Osteoblast (primary cell): Measurements from ENCODE around the gene FCGBP. TPM values are rescaled to one million over a fixed set of nuclear protein-coding genes. Genes with fewer than 3 reads are reported as not detected.
"Not testable (repeated sequence)": the region's sequence is repeated elsewhere in the genome, so short reads cannot be mapped to it uniquely, and the experiment has no call there.

Experiments
- DNase-seq: peaks from one replicate; pipeline ENCODE4 v3.0.0; 2011; ENCODE audit warnings: low spot score, mixed read lengths; ENCODE audit not compliant: insufficient read length; ENCODE audit errors: missing footprints
- H2AFZ ChIP-seq: 2 replicates; pipeline ENCODE4 v1.6.0; 2011; ENCODE audit warnings: mild to moderate bottlenecking, low read length
- H3K27ac ChIP-seq: 2 replicates; pipeline ENCODE4 v1.5.1; 2011; ENCODE audit warnings: mild to moderate bottlenecking, low read depth, low read length, moderate library complexity
- H3K27me3 ChIP-seq: 2 replicates; pipeline ENCODE4 v1.6.0; 2012; ENCODE audit warnings: mild to moderate bottlenecking, control low read depth, inconsistent platforms, low read length, moderate library complexity; ENCODE audit not compliant: insufficient read depth
- H3K36me3 ChIP-seq: 2 replicates; pipeline ENCODE4 v1.5.1; 2011; ENCODE audit warnings: mild to moderate bottlenecking, low read length, control low read depth, moderate library complexity; ENCODE audit not compliant: insufficient read depth
- H3K4me1 ChIP-seq: 2 replicates; pipeline ENCODE4 v1.5.1; 2011; ENCODE audit warnings: mild to moderate bottlenecking, low read length, control low read depth, moderate library complexity; ENCODE audit not compliant: insufficient read depth
- H3K4me2 ChIP-seq: 2 replicates; pipeline ENCODE4 v1.6.0; 2011; ENCODE audit warnings: mild to moderate bottlenecking, low read length; ENCODE audit not compliant: insufficient read depth
- H3K4me3 ChIP-seq: fragments of 200-600 bp; sonication (generic); 3 replicates; pipeline ENCODE4 v1.5.1; 2012; ENCODE audit warnings: mild to moderate bottlenecking, low read length, inconsistent platforms; ENCODE audit not compliant: insufficient read depth
- H3K79me2 ChIP-seq: 2 replicates; pipeline ENCODE4 v1.6.0; 2012; ENCODE audit warnings: mild to moderate bottlenecking, low read length, control low read depth, inconsistent platforms; ENCODE audit not compliant: insufficient read depth
- H3K9me3 ChIP-seq: 2 replicates; pipeline ENCODE4 v1.5.1; 2011; ENCODE audit warnings: low read depth, low read length, control low read depth
- H4K20me1 ChIP-seq: 2 replicates; pipeline ENCODE4 v1.6.0; 2012; ENCODE audit warnings: mild to moderate bottlenecking, low read length, control low read depth; ENCODE audit not compliant: insufficient read depth
- total RNA-seq: library from RNA; depleted of rRNA; stranded (reverse); fragments of >200 nt; gene quantifications from 2 replicates; pipeline ENCODE4 v1.2.3, GENCODE V29; 2012
- TF ChIP-seq, protein P1 (sequence below): IDR thresholded peaks from 2 replicates; pipeline ENCODE4 v1.5.1; 2011; ENCODE audit warnings: mild to moderate bottlenecking, low read depth, low read length, moderate library complexity; ENCODE audit errors: extremely low read depth

FCGBP gene
- total RNA-seq, 1 donor = under 0.01 TPM

DNA sequence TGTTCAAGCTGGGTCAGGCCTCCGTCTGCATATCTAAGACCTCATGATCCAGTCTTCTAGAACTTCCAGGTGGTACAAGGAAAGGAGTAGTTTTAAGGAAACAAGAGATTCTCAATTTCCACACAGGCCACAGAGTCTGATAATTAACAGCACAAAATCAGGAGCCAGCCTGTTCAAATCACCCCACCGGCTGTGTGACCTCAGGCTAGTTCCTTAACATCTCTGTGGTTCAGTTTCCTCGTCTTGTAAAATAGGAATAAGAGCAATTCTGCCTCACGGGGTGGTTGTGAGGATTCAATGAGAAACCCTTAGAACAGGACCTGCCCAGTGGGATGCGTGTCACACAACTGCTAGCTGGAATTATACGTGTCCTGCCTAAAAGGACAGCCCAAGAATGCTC is 25.6 kb downstream of the FCGBP start:
- H3K9me3 ChIP-seq = no peaks in the 10 kb centered on the region
- H3K4me2 ChIP-seq = no peak overlapping the region
- peak; percentile 77 for DNase-seq
- H3K4me3 ChIP-seq = no peak overlapping the region
- TF ChIP-seq, protein P1, sequence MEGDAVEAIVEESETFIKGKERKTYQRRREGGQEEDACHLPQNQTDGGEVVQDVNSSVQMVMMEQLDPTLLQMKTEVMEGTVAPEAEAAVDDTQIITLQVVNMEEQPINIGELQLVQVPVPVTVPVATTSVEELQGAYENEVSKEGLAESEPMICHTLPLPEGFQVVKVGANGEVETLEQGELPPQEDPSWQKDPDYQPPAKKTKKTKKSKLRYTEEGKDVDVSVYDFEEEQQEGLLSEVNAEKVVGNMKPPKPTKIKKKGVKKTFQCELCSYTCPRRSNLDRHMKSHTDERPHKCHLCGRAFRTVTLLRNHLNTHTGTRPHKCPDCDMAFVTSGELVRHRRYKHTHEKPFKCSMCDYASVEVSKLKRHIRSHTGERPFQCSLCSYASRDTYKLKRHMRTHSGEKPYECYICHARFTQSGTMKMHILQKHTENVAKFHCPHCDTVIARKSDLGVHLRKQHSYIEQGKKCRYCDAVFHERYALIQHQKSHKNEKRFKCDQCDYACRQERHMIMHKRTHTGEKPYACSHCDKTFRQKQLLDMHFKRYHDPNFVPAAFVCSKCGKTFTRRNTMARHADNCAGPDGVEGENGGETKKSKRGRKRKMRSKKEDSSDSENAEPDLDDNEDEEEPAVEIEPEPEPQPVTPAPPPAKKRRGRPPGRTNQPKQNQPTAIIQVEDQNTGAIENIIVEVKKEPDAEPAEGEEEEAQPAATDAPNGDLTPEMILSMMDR = no peak
- H2AFZ ChIP-seq = no peak overlapping the region
- no peak overlapping the region for H3K27ac ChIP-seq
- H3K36me3 ChIP-seq = no peaks in the 10 kb centered on the region
- H3K27me3 ChIP-seq = no peaks in the 10 kb centered on the region
- no peaks in the 10 kb centered on the region for H4K20me1 ChIP-seq
- H3K4me1 ChIP-seq = no peaks in the 10 kb centered on the region
- no peaks in the 10 kb centered on the region for H3K79me2 ChIP-seq

DNA sequence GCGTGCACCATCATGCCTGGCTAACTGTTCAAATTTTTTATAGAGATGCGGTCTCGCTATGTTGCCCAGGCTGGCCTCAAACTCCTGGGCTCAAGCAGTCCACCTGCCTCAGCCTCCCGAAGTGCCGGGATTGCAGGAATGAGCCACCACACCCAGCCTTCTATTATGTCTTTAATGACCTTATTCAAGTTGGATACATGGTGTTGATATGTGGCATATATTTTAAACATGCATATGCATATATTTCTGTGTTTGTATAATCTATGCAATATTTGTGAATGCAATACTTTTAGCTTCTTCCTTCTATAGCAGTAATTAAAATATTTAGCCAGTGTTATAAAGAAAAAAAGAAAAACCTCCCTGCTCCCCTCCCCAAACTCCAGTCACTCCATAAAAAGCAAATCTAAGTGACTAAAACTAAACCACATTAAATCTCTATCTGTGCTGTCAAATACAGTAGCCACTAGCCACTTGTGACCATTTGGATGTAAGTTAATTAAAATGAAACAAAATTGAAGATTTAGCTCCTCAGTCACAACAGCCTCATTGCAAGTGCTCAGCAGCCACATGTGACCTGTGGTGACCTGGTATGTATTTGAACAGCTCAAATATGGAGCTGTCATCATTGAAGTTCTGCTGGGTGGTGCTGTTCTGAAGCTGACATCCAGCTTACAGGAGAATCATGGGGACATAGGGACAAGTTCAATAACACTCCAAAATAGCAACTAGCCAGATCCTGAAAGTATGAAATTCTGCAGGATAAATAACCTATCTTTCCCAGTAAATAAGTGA is 27.4 kb downstream of the FCGBP start:
- Histone ChIP-seq H2AFZ (no peak overlapping the region), H4K20me1 (no peaks in the 10 kb centered on the region), H3K9me3 (no peaks in the 10 kb centered on the region), H3K4me1 (no peaks in the 10 kb centered on the region), H3K36me3 (no peaks in the 10 kb centered on the region), H3K27ac (no peak overlapping the region), H3K79me2 (no peaks in the 10 kb centered on the region), H3K27me3 (no peaks in the 10 kb centered on the region), H3K4me2 (no peak overlapping the region), H3K4me3 (no peak overlapping the region)
- TF ChIP-seq, protein P1 = no peak
- peak; percentile 26 for DNase-seq

DNA sequence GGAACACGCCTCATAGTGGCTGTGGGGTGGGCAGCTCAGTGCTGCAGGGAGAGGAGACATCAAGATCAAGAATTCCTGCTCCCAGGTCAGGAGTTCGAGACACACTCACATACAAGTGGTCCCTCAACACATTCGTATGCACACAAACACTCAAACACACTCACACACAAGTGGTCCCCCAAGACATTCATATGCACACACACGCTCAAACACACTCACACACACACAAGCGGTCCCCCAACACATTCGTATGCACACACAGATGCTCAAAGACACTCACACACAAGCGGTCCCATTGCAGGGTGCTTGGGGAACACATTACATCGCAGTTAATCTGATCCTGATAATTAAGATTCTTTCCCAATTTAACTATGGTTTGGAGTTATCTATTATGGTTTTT is 28.2 kb downstream of the FCGBP start:
- H4K20me1 ChIP-seq = no peaks in the 10 kb centered on the region
- TF ChIP-seq, protein P1 = no peak

DNA sequence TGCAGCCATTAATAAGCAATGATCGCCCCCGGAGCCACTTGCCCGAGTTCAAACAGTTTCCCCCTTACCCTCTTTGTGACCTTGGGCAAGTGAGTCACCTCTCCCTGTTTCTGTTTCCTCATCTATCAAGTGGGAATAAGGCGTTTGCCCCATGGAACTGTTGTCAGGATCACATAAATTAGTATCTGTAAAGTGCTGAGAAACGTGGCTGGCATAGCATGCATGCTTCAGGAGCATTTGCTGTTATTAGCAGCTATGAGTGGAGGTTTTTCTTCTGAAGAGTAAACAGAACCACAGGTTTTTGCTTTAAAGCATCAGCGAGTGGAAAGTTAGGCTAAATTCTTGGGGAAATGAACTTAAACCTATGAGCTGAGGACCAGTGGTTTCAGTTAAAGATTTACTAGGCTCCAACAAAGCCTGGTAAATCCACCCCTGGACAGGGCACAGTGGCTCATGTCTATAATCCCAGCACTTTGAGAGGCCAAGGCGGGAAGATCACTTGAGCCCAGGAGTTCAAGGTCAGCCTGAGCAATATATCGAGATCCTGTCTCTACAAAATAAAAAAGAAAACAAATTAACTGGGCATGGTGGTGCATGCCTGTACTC is 30.8 kb downstream of the FCGBP start:
- H3K36me3 ChIP-seq, H4K20me1 ChIP-seq, H3K27me3 ChIP-seq, H3K4me2 ChIP-seq, H3K9me3 ChIP-seq, H3K4me1 ChIP-seq, H3K79me2 ChIP-seq, DNase-seq, H2AFZ ChIP-seq, H3K4me3 ChIP-seq, H3K27ac ChIP-seq: not testable (repeated sequence)

More for the DNA sequence above, 28.2 kb downstream of the FCGBP start:
- Histone ChIP-seq H3K4me2 (no peak overlapping the region), H3K79me2 (no peaks in the 10 kb centered on the region), H3K4me1 (no peaks in the 10 kb centered on the region), H3K36me3 (no peaks in the 10 kb centered on the region), H2AFZ (no peak overlapping the region), H3K4me3 (no peak overlapping the region), H3K27me3 (no peaks in the 10 kb centered on the region), H3K9me3 (no peaks in the 10 kb centered on the region), H3K27ac (no peak overlapping the region)
- peak; percentile 29 for DNase-seq

DNA sequence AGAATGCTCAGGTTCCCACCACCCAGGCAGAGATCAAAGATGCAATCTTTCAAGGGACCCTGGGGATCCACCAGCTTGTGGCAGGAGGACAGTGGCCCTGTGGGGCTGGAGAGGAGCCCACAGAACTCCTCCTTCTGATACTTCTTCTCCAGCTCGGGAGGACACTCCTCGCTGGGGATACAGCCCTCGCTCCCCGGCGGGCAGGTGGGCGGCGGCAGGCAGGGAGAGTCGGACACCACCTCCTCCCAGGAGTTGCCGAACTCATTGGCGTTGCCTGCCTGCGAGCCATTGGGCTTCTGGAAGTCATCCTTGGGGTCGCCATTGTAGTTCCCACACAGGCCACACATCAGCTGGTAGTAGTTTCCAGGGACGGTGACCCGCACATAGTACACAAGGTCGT is 32.1 kb downstream of the FCGBP start:
- not testable (repeated sequence) for H4K20me1 ChIP-seq, H2AFZ ChIP-seq, H3K27me3 ChIP-seq, DNase-seq, H3K4me2 ChIP-seq, H3K4me3 ChIP-seq, H3K79me2 ChIP-seq, H3K27ac ChIP-seq, H3K36me3 ChIP-seq, H3K9me3 ChIP-seq, H3K4me1 ChIP-seq

DNA sequence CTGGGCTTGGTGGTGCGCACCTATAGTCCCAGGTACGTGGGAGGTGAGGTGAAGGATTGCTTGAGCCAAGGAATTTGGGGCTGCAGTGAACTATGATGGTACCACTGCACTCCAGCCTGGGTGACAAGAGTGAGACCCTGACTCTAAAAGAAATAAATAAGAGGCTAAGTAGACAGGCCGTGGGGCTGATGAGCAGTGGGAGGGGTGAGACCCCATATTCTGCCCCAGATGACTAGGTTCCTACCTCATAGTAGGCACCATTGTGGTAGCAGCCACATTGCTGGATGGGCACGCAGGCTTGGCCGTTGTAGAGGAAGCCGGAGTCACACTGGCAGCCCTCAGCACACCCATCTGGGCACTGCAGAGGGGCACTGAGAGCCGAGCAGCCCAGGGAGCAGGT is 32.8 kb downstream of the FCGBP start:
- not testable (repeated sequence) for H3K27ac ChIP-seq, H3K4me1 ChIP-seq, H3K9me3 ChIP-seq, H3K36me3 ChIP-seq, H4K20me1 ChIP-seq, DNase-seq, H3K79me2 ChIP-seq, H3K4me2 ChIP-seq, H2AFZ ChIP-seq, H3K27me3 ChIP-seq, H3K4me3 ChIP-seq
